NOMO-1 (cell line): ENCODE data around the gene PLCB4.

Experiments
- DNase-seq, 2 experiments: peaks; one replicate each; lab custom pipeline; 2025; ENCODE audit not compliant: unreplicated experiment in 2 of 2; lab: John Stamatoyannopoulos, UW

Gene PLCB4

DNA sequence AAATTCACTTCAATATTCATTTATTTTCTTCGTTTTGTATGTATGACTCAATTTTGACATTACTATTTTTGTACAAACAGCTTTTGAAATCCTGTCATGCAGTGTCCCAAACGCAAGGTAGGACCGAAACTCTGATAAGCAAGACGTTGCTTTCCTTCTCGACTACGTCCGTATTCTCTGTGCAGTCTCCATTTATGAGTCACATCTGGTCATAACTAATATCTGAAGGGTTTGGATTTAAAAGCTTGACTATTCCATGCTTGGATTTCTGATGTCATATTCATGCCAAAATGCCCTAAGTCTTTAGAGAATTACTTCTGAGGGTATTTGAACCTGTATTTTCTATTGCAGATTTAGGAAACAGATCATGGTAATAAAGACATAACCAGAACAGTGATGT, 407.8 kb downstream of the PLCB4 start:
- no peak for DNase-seq

DNA sequence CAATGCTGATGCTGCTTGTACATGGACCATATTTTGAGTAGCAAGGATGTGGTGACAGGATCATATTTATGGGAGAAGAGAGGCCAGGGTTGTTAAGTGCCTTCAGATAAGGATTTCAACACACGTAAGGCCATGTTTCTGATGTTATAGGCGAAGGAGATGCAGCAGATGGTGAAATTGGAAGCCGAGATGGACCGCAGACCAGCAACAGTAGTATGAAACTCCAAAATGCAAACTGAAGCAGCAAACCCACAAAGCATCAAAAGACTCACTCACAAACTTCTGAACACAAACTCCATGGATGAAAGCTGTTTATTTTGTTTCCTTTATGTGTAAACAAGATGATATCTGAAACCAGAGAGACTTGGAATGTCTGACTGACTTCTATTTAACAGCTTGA, 409.9 kb downstream of the PLCB4 start:
- no peak for DNase-seq

DNA sequence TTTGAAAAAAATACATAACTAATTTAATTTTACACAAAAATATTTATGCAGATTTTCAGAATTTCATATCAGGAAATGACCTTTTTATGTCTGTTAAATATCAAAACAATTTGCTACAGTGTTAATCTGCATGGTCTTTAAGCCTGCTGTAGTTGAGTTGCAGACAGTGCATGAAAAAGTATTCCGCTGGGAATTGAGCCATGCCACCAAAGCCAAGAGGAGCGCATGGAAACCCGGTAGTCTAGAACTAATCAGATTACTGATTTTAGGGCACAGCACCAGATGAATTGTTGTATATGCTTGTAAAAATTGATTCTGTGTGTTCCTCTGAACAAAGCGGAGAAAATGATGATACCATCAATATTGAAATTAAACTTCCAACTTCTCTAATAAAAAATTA, 411.2 kb downstream of the PLCB4 start:
- no peak for DNase-seq

DNA sequence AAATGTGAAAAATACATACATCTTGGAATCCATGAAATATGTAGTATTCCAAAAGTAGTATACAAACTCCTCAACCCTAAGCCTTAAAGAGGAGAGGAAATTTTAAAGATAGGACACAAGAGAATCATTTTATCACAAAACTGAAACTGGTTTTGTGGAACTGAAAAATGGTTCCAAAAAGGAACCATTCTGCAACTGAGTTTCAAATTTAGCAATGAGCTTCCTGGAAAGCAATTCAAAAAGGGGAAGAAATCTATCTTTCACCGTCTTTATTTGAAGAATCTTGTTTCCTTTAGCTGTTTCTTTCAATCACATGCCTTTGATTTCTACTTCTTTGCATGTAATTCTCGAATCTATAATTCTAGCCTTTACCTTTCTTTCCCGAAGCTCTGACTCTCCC, 413.3 kb downstream of the PLCB4 start:
- peak; percentile 31 to 89 for DNase-seq

DNA sequence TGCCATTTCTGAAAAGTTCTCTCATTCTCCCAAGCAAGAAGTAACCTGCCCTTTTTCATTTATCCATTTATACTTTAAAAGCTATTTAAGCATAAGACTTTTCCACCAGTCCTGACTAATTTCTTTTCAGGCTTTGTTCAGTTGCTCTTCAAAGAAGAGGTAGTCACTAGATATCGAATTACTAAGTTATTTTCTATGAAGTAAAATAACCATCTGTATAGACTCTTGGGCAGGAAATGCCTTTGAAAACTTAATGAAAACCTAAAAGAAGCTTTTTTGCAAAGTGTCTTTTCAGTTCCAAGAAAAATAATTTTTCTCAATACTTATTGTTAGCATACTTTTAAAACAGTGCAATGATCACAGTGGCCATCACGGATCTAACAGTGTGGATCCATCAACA, 414.2 kb downstream of the PLCB4 start:
- no peak for DNase-seq

DNA sequence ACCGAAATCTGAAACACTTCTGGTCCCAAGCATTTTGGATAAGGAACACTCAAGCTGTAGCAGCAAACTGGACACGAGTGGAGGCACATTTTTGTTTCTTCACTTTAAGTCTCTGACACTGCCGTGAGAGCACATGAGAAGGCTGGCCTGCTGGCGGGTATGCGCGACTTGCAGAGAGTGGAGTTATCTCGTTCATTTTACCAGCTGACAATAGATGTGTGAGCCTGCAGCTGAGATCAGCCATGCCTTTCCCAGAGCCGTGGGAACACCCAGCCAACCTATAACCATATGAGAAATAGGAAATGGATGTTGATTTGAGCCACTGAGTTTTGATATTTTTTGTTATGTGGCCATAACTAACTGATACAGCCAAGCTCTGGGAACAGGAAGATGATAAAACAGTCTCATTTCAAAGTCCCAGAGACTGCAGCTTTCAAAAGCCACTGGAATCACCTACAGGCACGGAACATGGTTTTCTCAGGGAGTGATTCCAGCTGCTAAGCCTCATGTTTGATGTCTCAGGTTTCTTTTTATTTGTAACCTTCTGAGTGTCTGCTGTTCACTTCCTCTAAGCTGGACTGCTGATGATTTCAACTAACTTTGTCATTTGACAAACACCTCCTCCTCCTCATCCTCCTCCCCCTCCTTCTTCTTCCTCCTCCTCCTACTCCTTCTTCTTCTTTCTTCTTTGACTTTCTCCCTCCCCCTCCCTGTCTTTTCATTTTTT, 416.9 kb downstream of the PLCB4 start:
- peak; percentile 5 to 23 for DNase-seq

DNA sequence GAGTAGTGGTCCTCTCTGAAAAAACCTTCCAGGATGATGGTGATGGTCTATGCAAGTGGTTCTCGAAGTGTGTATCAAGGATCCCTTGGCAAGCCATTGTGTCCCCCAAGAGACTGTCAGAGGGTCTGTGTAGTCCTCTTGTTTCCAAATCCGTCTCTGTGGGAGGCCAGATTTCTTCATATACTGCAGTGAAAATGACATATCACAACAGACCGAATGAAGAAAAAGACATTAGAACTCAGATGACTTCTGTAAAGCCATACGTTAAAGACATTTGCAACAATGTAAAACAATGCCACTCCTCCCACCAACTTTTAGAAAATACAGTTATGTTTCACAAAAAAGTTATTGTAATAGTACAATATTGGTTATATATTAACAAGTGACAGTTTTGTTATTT, 418.3 kb downstream of the PLCB4 start:
- DNase-seq: no peak

DNA sequence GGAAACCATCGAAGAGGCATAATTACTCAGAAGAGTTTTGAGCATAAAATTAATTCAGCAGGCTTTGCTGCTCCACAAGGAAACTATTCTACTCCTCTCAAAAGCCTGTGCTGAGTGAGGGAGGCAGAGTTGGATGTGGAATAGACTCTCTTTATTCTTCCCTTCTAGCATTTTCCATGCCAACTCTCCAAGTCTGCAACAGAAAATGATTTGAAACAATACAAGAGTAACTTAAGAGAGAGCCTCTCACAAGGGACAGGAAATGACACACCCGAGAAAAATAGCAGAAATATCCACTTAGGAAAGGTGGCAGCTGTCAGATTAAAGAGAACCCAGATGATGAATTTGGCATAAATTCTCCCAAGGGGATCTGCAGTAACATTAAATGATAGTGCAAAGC, 419.2 kb downstream of the PLCB4 start:
- DNase-seq: peak in 1 of 2 experiments; percentile 12

DNA sequence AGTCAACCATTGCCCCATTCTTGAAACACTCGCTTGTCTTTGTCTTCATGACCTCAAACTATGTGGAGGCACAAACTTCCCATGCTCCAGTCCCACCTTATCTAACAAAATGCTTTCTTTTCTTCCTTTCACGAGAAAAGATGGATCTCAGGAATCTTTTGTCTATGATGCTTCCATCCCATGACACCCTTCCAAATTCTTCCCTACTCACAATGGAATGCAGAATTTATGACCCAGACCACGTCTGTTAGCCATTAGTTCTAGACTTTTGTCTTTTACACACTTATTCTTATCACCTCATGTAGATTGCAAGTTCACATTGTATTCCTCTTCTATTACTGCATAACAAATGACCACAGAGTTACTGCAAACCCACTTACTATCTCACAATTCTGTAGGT, 421.3 kb downstream of the PLCB4 start:
- no peak for DNase-seq

DNA sequence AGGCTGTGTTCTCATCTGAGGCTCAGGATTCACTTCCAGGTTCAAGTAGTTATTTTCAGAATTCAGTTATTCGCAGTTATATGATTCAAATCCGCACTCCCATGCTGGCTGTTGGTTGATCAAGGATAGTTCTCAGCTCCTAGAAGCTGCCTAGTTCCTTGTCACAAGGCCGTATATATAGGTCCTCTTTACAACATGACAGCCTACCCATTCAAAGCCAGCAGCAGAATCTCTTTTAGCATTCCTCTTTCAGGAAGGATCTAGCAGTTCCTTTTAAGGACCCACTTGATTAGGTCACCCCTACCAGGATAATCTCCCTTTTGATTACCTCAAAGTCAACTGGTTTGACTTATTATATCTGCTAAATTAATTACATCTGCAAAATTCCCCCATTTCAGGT, 421.7 kb downstream of the PLCB4 start:
- DNase-seq: no peak

DNA sequence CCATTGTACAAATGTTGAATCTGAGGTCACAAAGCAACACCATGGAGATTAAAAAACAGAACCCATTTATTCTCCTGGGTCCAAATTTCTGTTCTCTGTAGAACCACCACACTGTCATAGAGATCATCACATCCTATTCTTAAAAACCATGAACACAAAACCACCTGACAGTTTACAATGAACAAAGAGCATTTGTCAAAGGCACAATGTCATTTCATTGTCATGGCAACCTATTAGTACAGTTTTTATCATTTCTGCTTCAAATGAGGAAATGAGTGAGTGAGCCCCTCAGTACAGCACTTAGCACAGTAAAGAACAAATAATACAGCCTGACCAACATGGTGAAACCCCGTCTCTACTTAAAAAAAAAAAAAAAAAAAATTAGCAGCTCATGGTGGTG, 422.4 kb downstream of the PLCB4 start:
- peak; percentile 17 to 79 for DNase-seq

DNA sequence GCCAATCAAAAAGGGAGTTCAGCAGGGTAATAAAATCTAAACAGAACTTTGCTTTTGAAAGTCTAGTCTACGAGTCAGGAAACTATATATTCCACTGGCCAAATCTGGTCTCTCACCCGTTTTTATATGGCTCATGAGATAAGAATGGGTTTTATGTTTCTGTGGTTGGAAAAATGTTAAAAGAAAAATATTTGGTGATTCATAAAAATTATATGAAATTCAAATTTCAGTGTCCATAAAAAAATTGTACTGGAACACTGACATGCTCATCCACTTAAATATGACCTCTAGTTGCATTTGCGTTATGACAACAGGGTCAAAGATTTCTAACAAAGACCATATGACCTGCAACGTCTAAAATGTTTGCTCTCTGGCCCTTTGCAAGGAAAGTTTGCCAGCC, 423.2 kb downstream of the PLCB4 start:
- DNase-seq: no peak

DNA sequence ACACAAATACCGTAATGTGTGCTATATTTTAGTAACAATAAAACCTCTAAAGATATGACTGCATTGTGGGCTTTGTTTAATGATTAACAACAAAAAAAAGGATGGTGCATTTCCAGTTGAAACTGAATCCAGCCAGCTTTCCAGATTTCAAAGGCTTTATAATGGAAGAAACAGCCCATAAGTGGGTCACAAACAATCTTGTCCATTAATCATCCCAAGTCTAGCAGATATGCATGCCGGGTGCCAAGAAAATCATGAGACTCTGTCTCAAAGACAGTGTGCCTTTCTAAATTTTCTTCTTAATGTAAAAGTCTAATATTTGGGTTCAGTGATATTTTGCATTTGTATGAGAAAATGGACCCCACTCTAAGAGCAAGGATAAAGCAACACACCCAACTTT, 424.9 kb downstream of the PLCB4 start:
- DNase-seq: no peak

DNA sequence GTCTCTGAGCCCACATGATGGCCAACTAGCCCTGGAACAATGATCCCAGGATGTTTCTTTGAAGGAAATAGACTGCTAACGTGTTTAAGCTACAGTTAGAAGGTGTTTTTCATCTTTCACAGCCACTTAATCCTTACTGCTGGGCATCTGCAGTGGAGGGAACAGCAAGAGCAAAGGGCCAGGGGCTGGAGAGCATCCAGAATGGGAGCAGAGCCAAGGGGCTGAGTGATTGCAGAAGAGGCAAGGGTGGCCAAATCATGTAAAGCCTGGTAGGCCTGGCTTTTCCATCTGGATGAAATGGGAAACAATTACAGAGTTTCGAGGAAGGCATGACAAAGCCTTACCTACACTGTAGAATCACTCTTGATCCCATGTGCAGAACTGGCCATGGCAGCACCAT, 426.8 kb downstream of the PLCB4 start:
- DNase-seq: no peak

DNA sequence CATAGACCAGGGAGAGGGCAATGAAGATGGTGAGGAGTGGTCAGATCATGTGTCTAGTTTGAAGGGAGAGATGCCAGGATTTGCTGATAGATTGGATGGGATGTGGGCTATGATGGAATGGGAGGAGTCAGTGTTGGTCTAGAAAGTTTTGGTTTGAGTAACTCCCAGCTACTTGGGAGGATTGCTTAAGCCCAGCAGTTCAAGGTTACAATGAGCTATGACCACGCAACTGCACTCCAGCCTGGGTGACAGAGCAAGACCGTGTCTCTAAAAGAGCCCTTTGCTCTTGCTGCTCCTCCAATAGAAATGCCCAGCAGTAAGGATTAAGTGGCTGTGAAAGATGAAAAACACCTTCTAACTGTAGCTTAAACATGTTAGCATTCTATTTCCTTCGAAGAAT, 427.3 kb downstream of the PLCB4 start:
- DNase-seq: peak in 1 of 2 experiments; percentile 23

DNA sequence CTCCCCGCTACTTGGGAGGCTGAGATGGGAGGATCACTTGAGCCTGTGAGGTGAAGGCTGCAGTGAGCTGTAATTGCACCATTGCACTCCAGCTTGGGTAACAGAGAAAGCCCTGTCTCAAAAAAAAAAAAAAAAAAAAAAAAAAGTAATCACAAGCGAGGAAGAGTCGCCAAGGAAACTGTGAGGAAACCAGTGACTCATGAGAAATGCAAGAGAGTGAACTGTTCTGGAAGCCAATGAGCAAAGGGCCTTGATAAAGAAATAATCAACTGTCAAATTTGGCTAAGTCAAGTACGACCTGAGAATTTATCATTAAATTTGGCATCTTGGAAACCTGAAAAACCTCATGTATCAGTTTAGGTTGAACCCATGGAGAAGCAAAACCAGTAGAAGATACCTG, 429.4 kb downstream of the PLCB4 start:
- DNase-seq: peak; percentile 54 to 76

DNA sequence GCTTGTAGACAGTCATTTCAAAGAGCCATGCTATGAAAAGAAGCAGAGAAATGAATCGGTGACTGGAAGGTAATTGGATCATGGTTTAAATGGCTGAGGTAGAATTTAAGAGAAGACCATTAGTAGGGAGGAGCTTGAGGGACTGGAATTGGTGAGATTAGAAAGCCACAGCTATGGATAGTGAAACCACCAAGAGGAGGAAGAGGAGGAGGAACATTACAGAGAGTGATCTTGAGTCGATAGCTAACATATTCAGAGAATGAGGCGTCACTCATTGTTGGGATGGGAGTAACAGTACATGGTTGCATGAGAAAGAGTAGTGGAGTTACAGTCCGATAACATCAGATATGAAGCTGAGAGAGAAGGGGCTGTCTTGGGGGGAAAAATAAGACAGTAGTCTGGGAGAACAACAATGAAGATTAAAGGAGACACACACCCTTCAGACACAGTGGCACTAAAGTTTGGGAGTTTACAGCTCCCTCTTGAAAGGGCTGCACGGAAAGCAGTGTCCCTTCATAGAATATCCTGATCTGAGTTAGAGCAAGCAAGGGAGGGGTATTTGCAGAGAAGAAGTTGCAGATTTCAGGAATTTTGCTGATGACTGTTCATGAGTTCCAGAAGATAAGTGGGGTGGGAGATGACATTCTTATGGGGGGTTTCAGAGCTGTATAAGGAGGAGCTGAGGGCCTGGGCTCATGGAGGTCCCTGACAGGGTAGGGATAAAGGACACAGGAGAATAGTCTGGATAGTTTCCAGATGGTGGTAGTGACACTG, 430.4 kb downstream of the PLCB4 start:
- peak; percentile 19 to 46 for DNase-seq

DNA sequence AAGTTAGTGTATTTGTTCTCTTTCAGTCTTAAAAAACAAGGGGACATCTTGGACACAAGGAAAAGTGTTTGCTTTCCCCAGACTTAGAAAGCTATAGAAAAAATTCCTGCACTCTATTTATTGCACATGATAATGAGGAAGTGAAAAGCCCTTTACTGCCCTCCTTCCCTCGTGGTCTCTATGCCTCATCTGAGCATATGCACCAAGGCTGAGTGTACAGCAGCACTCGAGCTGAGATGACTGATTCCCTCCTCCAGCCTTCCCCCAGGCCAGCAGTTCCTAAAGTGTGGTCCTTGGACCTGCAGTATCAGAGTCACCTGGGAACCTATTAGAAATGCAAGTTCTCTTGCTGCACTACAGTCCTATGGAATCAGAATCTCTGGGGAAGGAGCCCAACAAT, 431.2 kb downstream of the PLCB4 start:
- DNase-seq: peak; percentile 70 to 84

DNA sequence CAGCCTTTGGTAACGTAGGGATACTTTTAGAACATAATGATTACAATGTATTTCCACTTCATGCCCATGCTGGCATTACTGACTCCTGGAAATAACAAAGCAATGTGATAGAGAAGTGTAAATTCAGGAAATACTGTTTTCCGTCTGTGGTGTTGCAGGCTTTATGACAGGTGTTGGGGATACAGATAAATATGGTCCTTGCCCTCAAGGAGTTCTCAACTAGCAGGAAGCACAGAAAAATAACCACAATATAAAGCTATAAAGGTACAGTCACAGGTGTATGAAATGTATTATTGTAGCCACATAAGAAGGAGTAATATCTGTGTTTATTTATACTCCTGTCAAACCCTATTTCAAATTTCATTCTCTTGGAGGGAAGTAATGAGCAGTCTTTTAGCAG, 432.6 kb downstream of the PLCB4 start:
- DNase-seq: no peak

DNA sequence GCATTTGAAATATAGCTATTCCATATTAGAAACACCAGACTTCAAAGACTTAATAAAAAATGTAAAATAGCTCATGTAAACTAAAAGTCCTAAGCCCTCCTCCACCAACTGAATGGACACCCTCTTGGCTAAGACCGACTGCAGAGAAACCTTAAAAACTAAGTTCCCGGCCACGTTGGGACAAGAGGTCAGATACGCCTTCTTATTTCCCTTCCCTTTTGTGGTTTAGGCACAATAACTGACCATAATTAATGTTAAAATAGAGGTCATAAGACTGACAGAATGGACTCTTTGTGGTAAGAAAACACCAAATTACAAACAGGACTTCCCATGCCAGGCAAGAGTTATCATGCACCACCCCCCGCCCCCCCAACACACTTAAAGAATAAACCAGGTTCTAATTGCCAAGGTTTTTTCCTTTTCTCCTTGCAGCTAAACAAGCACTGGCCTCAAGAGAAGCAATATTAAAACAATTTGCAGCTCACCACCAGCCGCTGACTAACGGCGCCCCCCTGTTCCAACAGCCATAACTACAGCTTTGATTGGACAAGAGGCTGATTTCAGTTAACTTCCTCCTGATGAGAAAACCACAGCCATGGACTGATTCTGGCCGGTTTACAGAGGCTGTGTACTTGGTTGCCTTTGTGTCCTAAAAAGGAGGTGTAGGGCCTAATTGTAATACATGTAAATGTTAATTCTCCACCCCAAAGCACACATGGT, 434.8 kb downstream of the PLCB4 start:
- peak; percentile 80 to 88 for DNase-seq

DNA sequence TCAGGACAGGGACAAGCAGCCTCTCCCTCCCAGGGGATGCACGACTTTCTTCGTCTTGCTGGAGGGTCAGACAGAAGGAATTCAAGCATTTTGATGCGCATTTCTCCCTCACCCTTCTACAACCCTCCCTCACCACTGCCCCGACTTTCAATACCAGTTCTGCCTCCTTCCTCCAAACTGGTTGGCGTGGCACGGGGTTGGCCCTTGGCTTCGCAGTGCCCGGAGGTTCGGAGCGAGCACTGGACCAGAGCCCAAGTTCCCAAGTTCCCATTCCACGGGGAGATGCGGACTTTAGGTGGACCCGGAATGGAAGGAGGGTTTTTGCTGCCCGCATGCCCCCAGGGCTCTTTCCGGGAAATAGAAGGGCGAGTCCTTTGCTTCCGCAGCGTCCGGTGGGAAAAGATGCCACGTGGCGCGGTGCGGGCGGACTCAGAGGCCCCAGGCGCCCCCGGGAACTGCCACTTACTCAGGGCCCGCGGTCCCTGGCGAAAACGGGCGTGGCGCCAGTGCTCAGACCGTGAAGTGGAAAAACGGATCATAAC, 437.5 kb downstream of the PLCB4 start:
- no peak for DNase-seq
